ENCODE measurements around the gene SEMA3C.

The SEMA3C gene

DNA sequence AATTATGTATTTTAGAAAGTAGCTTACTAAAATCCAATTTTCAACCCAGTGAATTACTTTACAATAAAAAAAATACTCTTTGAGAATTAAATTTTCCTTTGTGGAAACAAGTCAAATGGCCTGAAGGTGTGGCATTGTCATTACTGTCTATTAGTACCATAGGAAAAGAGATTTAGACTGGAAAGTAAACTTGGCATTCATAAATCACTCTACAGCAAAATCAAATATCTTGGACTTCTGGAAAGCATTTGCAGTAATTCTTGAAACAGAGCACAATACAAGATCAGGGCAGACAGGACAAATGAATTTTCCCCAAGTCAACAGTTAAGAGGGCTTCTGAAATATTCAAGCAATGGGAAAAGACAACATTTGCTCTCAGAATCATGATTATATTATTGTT is 28.0 kb upstream of the SEMA3C start:
- Histone ChIP-seq H3K4me3 (ENCODE audit: low read depth in 1 of 5, low read length in 5 of 5) (no peak overlapping the region), H3K27me3 (ENCODE audit: control insufficient read depth in 5 of 5, insufficient read depth in 4 of 5, low read length in 5 of 5) (no peaks in the 10 kb centered on the region)

DNA sequence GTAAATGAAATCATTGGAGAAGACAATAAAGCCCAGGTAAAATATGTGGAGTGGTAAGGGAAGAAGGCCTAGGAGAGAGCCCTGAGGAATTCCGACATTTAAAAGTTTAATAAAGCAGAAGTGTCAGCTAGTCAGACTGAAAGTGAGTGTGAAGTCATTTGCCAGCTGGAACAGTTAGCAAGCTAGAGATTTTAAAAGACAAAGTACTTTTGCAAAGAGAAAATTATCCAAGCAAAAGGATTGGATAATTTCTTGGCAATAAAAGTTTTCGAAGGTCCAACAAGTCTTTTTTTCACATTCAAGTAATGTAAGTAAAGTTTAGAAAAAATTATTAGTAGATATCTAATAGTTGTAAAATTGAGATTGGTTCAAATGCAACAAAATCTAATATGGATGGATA is 27.1 kb upstream of the SEMA3C start:
- Histone ChIP-seq H3K27me3 (ENCODE audit: control insufficient read depth in 5 of 5, insufficient read depth in 4 of 5, low read length in 5 of 5) (no peaks in the 10 kb centered on the region), H3K4me3 (ENCODE audit: low read depth in 1 of 5, low read length in 5 of 5) (no peak overlapping the region), H3K36me3 (ENCODE audit: control insufficient read depth in 5 of 5, insufficient read depth in 5 of 5, low read length in 5 of 5) (no peaks in the 10 kb centered on the region), H3K9me3 (ENCODE audit: control insufficient read depth in 5 of 5, low read length in 5 of 5) (no peaks in the 10 kb centered on the region), H3K9ac (ENCODE audit: low read length in 5 of 5) (peak overlapping the region in 1 of 5 donors; percentile 48), H3K27ac (ENCODE audit: low read depth, low read length) (no peak overlapping the region), H3K4me1 (ENCODE audit: control insufficient read depth in 5 of 5, insufficient read depth in 5 of 5, low read length in 5 of 5) (peaks cover 0 to 26% (median 17%) of the 10 kb centered on the region in 5 donors)

More for the DNA sequence above, 28.0 kb upstream of the SEMA3C start:
- H3K36me3 ChIP-seq (ENCODE audit: control insufficient read depth in 5 of 5, insufficient read depth in 5 of 5, low read length in 5 of 5) = no peaks in the 10 kb centered on the region
- no peaks in the 10 kb centered on the region for H3K9me3 ChIP-seq (ENCODE audit: control insufficient read depth in 5 of 5, low read length in 5 of 5)
- H3K9ac ChIP-seq (ENCODE audit: low read length in 5 of 5) = no peak overlapping the region
- H3K27ac ChIP-seq (ENCODE audit: low read depth, low read length) = no peak overlapping the region
- H3K4me1 ChIP-seq (ENCODE audit: control insufficient read depth in 5 of 5, insufficient read depth in 5 of 5, low read length in 5 of 5) = peaks cover 0 to 17% (median 11%) of the 10 kb centered on the region in 5 donors

DNA sequence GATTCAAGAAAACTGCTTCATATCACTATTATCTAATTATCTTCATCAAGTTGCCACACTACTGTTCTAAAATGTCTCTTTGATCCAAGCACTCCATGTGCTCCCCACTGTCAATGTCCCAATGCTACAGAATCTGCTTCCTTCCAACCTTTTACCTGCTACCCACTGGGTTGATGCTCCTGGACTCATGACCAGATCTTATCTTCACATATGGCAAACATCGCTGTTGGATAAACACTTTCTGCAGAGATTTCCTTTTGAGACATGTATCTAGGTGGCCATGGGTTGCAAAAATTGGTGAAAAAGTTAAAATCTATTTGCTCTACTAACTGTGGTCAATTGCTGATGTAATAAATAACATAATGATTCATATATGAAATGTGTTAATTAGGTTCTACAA is 24.5 kb upstream of the SEMA3C start:
- Histone ChIP-seq H3K27ac (ENCODE audit: low read depth, low read length) (peak overlapping the region; percentile 96), H3K9me3 (ENCODE audit: control insufficient read depth in 5 of 5, low read length in 5 of 5) (no peaks in the 10 kb centered on the region), H3K36me3 (ENCODE audit: control insufficient read depth in 5 of 5, insufficient read depth in 5 of 5, low read length in 5 of 5) (no peaks in the 10 kb centered on the region), H3K4me3 (ENCODE audit: low read depth in 1 of 5, low read length in 5 of 5) (no peak overlapping the region), H3K4me1 (ENCODE audit: control insufficient read depth in 5 of 5, insufficient read depth in 5 of 5, low read length in 5 of 5) (peaks cover 0 to 29% (median 22%) of the 10 kb centered on the region in 5 donors), H3K9ac (ENCODE audit: low read length in 5 of 5) (no peak overlapping the region), H3K27me3 (ENCODE audit: control insufficient read depth in 5 of 5, insufficient read depth in 4 of 5, low read length in 5 of 5) (no peaks in the 10 kb centered on the region)

DNA sequence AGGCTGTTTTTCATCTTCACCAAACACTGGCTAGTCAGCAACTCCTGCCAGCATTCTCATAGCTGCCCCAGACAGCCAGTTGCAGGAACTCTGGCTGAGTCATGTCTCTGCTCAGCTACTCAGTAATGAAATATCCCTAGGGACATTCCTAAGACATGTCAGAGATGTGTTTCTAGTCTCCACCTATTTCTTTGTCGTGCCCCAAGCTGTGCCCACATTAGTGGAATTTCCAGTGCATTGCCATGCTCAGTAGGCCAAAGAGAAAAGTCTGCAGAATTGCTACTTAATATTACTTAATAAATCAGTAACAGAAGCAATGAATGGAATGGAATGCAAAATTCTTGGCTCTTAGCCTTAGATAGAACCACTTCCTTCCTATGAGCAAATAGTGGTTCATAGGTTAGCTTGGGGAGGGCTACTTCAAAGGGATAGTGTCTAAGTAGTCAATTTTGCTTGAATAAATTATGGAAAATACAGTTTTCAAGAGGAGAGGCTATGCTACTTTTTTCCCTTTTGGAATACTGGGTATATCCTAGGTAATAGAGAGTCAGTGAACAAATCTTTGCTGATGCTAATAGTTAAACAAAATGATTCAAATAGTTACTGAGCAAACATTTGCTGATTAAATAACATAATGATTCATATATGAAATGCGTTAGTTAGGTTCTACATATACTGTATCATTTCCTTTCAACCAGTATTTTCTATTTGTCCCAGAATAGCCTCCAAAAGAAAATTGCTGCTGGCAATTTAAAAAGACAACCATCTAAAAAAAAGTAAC is 23.6 kb upstream of the SEMA3C start:
- H3K4me1 ChIP-seq (ENCODE audit: control insufficient read depth in 5 of 5, insufficient read depth in 5 of 5, low read length in 5 of 5) = peaks cover 0 to 29% (median 22%) of the 10 kb centered on the region in 5 donors
- peak overlapping the region; percentile 96 for H3K27ac ChIP-seq (ENCODE audit: low read depth, low read length)
- no peak overlapping the region for H3K4me3 ChIP-seq (ENCODE audit: low read depth in 1 of 5, low read length in 5 of 5)
- H3K27me3 ChIP-seq (ENCODE audit: control insufficient read depth in 5 of 5, insufficient read depth in 4 of 5, low read length in 5 of 5) = no peaks in the 10 kb centered on the region
- H3K36me3 ChIP-seq (ENCODE audit: control insufficient read depth in 5 of 5, insufficient read depth in 5 of 5, low read length in 5 of 5) = no peaks in the 10 kb centered on the region
- H3K9me3 ChIP-seq (ENCODE audit: control insufficient read depth in 5 of 5, low read length in 5 of 5) = no peaks in the 10 kb centered on the region
- peak overlapping the region in 1 of 5 donors; percentile 54 for H3K9ac ChIP-seq (ENCODE audit: low read length in 5 of 5)

DNA sequence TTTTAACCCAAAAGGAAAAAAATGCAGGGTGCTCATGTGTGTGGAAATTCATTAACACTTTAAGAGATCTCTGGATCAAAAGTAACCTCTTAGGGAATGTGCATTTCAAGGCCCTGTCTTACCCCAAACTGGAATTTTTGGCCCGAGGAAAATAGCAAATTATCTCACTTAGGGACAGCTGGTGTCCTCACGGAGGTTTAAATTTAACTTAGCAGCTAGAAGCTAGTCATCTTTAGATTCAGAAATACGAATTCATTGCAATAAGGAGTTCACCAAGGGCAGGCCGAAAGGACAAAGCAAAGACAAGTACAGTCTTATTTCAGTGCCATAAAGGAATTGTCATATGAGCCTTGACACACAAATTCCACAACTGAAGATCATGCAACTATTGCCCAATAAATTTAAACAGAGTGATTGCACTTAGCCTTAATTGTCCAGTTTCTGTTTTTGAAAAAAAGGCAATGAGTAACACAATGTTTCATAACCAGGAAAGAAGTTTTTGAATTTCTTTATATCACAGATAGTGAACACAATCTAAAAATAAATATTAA is 22.4 kb upstream of the SEMA3C start:
- Histone ChIP-seq H3K4me1 (ENCODE audit: control insufficient read depth in 5 of 5, insufficient read depth in 5 of 5, low read length in 5 of 5) (peaks cover 0 to 29% (median 22%) of the 10 kb centered on the region in 5 donors), H3K9ac (ENCODE audit: low read length in 5 of 5) (peak overlapping the region in 2 of 5 donors; percentile 41 to 49), H3K9me3 (ENCODE audit: control insufficient read depth in 5 of 5, low read length in 5 of 5) (no peaks in the 10 kb centered on the region), H3K36me3 (ENCODE audit: control insufficient read depth in 5 of 5, insufficient read depth in 5 of 5, low read length in 5 of 5) (no peaks in the 10 kb centered on the region), H3K27ac (ENCODE audit: low read depth, low read length) (peak overlapping the region; percentile 96), H3K4me3 (ENCODE audit: low read depth in 1 of 5, low read length in 5 of 5) (no peak overlapping the region), H3K27me3 (ENCODE audit: control insufficient read depth in 5 of 5, insufficient read depth in 4 of 5, low read length in 5 of 5) (no peaks in the 10 kb centered on the region)

DNA sequence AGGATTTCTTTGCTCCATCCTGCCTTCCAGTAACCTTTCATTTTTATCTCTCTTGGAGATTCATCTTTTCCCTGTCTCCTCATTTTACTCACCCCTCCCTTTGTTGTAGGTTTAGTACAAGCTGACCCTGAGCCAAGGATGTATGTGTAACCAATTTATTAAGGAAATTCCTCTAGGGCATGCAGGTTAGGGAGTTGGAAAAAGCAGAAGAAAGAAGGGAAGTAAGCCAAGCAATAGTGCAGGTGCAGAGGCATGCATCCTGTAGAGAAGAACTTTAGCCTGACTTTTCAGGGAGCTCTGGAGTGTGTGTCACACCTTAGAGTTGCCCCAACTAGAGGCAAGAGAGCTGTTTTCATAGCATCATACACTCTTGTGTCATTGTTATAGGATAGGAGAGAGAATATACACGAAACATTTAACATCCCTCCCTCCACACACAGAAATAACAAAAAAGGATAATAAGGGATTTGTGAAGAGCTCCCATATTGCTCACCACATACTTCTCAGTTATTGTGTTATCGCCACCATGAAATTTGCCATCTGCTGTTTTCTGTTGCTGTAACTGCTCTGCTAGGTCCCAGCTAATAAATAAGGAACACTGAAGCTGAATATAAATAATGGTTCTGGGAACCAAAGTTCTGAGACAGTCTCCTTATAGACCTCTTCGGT is 21.8 kb upstream of the SEMA3C start:
- Histone ChIP-seq H3K9ac (ENCODE audit: low read length in 5 of 5) (peak overlapping the region in 2 of 5 donors; percentile 41 to 49), H3K27me3 (ENCODE audit: control insufficient read depth in 5 of 5, insufficient read depth in 4 of 5, low read length in 5 of 5) (no peaks in the 10 kb centered on the region), H3K4me3 (ENCODE audit: low read depth in 1 of 5, low read length in 5 of 5) (no peak overlapping the region), H3K27ac (ENCODE audit: low read depth, low read length) (peak overlapping the region; percentile 96), H3K36me3 (ENCODE audit: control insufficient read depth in 5 of 5, insufficient read depth in 5 of 5, low read length in 5 of 5) (no peaks in the 10 kb centered on the region), H3K9me3 (ENCODE audit: control insufficient read depth in 5 of 5, low read length in 5 of 5) (no peaks in the 10 kb centered on the region), H3K4me1 (ENCODE audit: control insufficient read depth in 5 of 5, insufficient read depth in 5 of 5, low read length in 5 of 5) (peaks cover 0 to 28% (median 16%) of the 10 kb centered on the region in 5 donors)

DNA sequence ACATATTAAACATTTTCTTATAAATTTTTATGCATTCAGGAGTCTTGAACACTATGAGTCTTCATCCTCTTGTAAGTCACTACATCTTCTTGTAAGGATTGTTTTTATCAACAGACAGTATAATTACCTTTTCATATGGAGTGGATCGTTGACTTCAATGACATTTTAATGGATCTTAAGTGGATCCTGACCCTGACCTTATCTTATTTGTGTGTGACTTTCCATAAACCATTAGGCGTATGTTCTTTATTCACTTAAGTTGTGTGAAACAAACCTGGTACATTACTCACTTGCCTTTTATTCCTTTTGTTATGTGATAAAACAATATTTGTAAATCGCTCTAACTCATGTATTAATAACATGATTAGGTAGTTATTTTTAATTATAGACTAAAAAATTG is 18.5 kb upstream of the SEMA3C start:
- Histone ChIP-seq H3K4me1 (ENCODE audit: control insufficient read depth in 5 of 5, insufficient read depth in 5 of 5, low read length in 5 of 5) (peaks cover 0 to 17% (median 13%) of the 10 kb centered on the region in 5 donors), H3K9me3 (ENCODE audit: control insufficient read depth in 5 of 5, low read length in 5 of 5) (no peaks in the 10 kb centered on the region), H3K27me3 (ENCODE audit: control insufficient read depth in 5 of 5, insufficient read depth in 4 of 5, low read length in 5 of 5) (no peaks in the 10 kb centered on the region), H3K4me3 (ENCODE audit: low read depth in 1 of 5, low read length in 5 of 5) (no peak overlapping the region), H3K9ac (ENCODE audit: low read length in 5 of 5) (no peak overlapping the region), H3K36me3 (ENCODE audit: control insufficient read depth in 5 of 5, insufficient read depth in 5 of 5, low read length in 5 of 5) (no peaks in the 10 kb centered on the region), H3K27ac (ENCODE audit: low read depth, low read length) (no peak overlapping the region)

DNA sequence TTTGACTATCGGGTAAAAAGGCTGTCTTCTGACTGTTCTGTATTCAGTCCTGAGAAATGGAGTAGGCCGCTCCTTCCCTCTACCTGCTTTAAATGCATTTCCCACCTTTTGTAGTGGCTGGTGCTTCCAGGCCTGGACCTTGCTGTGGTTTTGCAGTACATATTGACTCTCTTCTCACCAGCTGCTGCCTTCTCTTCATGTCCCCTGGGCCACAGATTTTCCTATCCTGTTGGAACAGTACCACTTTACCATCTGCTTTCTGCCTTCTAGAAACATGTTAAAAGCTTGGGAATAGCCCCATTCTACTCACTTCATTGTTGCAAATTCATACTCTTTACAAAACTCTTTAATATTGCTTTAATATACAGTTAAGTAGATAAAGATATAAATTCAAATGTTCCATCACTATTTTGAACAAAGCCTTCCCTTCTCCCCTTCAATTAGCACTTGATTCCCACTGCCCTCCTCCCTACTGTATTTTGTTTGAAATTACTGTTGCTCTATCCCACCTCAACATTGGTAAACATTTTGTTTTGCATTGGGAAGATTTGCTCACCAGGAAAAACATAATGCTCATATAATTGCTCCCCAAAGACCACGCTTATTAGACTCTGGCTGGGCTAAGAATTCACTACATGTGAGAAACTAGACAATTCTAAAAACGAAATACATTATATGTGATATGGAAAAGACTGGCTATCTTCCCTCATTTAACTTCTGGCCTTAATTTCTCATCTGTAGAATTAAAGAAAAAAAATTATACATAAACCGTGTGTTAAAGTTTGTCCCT is 17.3 kb upstream of the SEMA3C start:
- Histone ChIP-seq H3K4me3 (ENCODE audit: low read depth in 1 of 5, low read length in 5 of 5) (no peak overlapping the region), H3K27ac (ENCODE audit: low read depth, low read length) (no peak overlapping the region), H3K36me3 (ENCODE audit: control insufficient read depth in 5 of 5, insufficient read depth in 5 of 5, low read length in 5 of 5) (no peaks in the 10 kb centered on the region), H3K9me3 (ENCODE audit: control insufficient read depth in 5 of 5, low read length in 5 of 5) (no peaks in the 10 kb centered on the region), H3K9ac (ENCODE audit: low read length in 5 of 5) (no peak overlapping the region), H3K4me1 (ENCODE audit: control insufficient read depth in 5 of 5, insufficient read depth in 5 of 5, low read length in 5 of 5) (peaks cover 0 to 7% (median 5%) of the 10 kb centered on the region in 5 donors), H3K27me3 (ENCODE audit: control insufficient read depth in 5 of 5, insufficient read depth in 4 of 5, low read length in 5 of 5) (no peaks in the 10 kb centered on the region)

DNA sequence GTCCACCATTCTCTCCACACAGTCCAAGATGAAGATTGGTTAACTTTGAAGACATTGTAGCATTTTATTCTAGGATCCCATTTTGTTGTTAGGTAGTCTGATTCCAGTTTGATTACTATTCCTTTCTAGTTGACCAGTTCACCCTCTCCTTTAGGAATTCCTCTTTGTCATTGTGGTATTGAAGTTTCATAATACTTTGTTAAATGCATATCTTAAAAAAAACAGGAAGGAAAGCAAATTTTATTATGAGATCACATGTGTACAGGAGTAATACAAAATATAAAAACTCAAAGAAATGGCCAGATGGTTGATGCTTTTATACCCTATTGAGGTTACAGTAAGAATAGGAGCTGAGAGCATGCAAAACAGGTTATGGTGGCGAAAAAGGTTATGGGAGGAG is 15.5 kb upstream of the SEMA3C start:
- H3K36me3 ChIP-seq (ENCODE audit: control insufficient read depth in 5 of 5, insufficient read depth in 5 of 5, low read length in 5 of 5) = no peaks in the 10 kb centered on the region

More for the DNA sequence above, 15.5 kb upstream of the SEMA3C start:
- H3K27ac ChIP-seq (ENCODE audit: low read depth, low read length) = no peak overlapping the region
- no peaks in the 10 kb centered on the region for H3K9me3 ChIP-seq (ENCODE audit: control insufficient read depth in 5 of 5, low read length in 5 of 5)
- no peaks in the 10 kb centered on the region for H3K4me1 ChIP-seq (ENCODE audit: control insufficient read depth in 5 of 5, insufficient read depth in 5 of 5, low read length in 5 of 5)
- no peak overlapping the region for H3K4me3 ChIP-seq (ENCODE audit: low read depth in 1 of 5, low read length in 5 of 5)
- no peaks in the 10 kb centered on the region for H3K27me3 ChIP-seq (ENCODE audit: control insufficient read depth in 5 of 5, insufficient read depth in 4 of 5, low read length in 5 of 5)
- H3K9ac ChIP-seq (ENCODE audit: low read length in 5 of 5) = no peak overlapping the region
